IMR-90 (cell line): ENCODE data around the gene SYMPK. TPM values are rescaled to one million over a fixed set of nuclear protein-coding genes. Genes with fewer than 3 reads are reported as not detected.

ENCODE experiments used
- BHLHE40 ChIP-seq: fragments of 150-350 bp; IDR thresholded peaks from 2 replicates; pipeline ENCODE4 v1.6.1; 2016; ENCODE audit warnings: mild to moderate bottlenecking, low read depth, low read length
- CHD1 ChIP-seq: IDR thresholded peaks from 2 replicates; pipeline ENCODE4 v1.6.1; 2012; ENCODE audit warnings: low read depth, low read length, improper control_type of control experiment
- FOS ChIP-seq: fragments of 150-350 bp; IDR thresholded peaks from 2 replicates; pipeline ENCODE4 v1.6.1; 2016; ENCODE audit warnings: low read depth, low read length
- MAZ ChIP-seq: IDR thresholded peaks from 2 replicates; pipeline ENCODE4 v1.6.1; 2012; ENCODE audit warnings: low read depth, mild to moderate bottlenecking, low read length, improper control_type of control experiment, moderate library complexity, borderline replicate concordance
- RFX5 ChIP-seq: IDR thresholded peaks from 2 replicates; pipeline ENCODE4 v1.8.0; 2012; ENCODE audit warnings: low read depth, mild to moderate bottlenecking, low read length, moderate library complexity
- polyA plus RNA-seq, 3 experiments: library from polyadenylated mRNA; depleted of rRNA; stranded (reverse); fragments of >200 nt; gene quantifications; 2 replicates each; pipeline ENCODE4 v1.2.3, GENCODE V29; 2012; ENCODE audit warnings: low replicate concordance in 1 of 3
- total RNA-seq: library from RNA; depleted of rRNA; stranded (reverse); fragments of >200 nt; gene quantifications from 2 replicates; pipeline ENCODE4 v1.2.3, GENCODE V29; 2012
- TF ChIP-seq, protein P1 (sequence below): conservative IDR thresholded peaks from 2 replicates; pipeline ENCODE4 v1.5.1; 2012; ENCODE audit warnings: mild to moderate bottlenecking, low read depth, low read length, improper control_type of control experiment

The SYMPK gene
- total and polyA plus RNA-seq, 2 of the 4 experiments (the other 2 are of a cell fraction), result 35.3 to 71.5 TPM

- TF ChIP-seq, protein P1, sequence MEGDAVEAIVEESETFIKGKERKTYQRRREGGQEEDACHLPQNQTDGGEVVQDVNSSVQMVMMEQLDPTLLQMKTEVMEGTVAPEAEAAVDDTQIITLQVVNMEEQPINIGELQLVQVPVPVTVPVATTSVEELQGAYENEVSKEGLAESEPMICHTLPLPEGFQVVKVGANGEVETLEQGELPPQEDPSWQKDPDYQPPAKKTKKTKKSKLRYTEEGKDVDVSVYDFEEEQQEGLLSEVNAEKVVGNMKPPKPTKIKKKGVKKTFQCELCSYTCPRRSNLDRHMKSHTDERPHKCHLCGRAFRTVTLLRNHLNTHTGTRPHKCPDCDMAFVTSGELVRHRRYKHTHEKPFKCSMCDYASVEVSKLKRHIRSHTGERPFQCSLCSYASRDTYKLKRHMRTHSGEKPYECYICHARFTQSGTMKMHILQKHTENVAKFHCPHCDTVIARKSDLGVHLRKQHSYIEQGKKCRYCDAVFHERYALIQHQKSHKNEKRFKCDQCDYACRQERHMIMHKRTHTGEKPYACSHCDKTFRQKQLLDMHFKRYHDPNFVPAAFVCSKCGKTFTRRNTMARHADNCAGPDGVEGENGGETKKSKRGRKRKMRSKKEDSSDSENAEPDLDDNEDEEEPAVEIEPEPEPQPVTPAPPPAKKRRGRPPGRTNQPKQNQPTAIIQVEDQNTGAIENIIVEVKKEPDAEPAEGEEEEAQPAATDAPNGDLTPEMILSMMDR, result no peak
- TF ChIP-seq BHLHE40 (no peak), FOS (no peak), MAZ (no peak), CHD1 (no peak), RFX5 (no peak)
These were observed 46.5 kb downstream of the SYMPK start (continued) for GRCh38 chr19:45816236-45817009.
